Neural cell (in vitro differentiated cells): ENCODE data around the gene NDP. TPM values are rescaled to one million over a fixed set of nuclear protein-coding genes. Genes with fewer than 3 reads are reported as not detected.

Source experiments
- H2AFZ ChIP-seq: fragments of 200-600, 300-800 bp; sonication (generic), shearing (Covaris generic); 2 replicates; pipeline ENCODE4 v1.6.0; 2014; ENCODE audit warnings: low read depth, mild to moderate bottlenecking, antibody characterized with exemption, low read length, moderate library complexity
- H3F3A ChIP-seq: fragments of 200-600 bp; shearing (Covaris generic); 2 replicates; pipeline ENCODE4 v1.6.1; 2016; ENCODE audit warnings: mild to moderate bottlenecking, moderate library complexity, mixed read lengths, antibody characterized with exemption, low read length; ENCODE audit not compliant: insufficient read depth, poor library complexity, severe bottlenecking
- H3K27ac ChIP-seq: fragments of 200-600, 300-800 bp; sonication (generic), shearing (Covaris generic); 2 replicates; pipeline ENCODE4 v1.5.1; 2014; ENCODE audit warnings: mild to moderate bottlenecking, low read length, moderate library complexity
- H3K27me3 ChIP-seq: fragments of 300-800, 200-600 bp; sonication (generic), shearing (Covaris generic); 2 replicates; pipeline ENCODE4 v1.6.0; 2014; ENCODE audit warnings: mild to moderate bottlenecking, low read depth, low read length, moderate library complexity; ENCODE audit not compliant: insufficient read depth
- H3K36me3 ChIP-seq: fragments of 300-800, 200-600 bp; sonication (generic), shearing (Covaris generic); 2 replicates; pipeline ENCODE4 v1.5.1; 2014; ENCODE audit warnings: mild to moderate bottlenecking, antibody characterized with exemption, low read length, moderate library complexity; ENCODE audit not compliant: insufficient read depth
- H3K4me2 ChIP-seq: fragments of 300-800, 200-600 bp; sonication (generic), shearing (Covaris generic); 2 replicates; pipeline ENCODE4 v1.6.0; 2014; ENCODE audit warnings: mild to moderate bottlenecking, low read length
- H3K4me3 ChIP-seq: fragments of 300-800, 200-600 bp; sonication (generic), shearing (Covaris generic); 2 replicates; pipeline ENCODE4 v1.5.1; 2014; ENCODE audit warnings: mild to moderate bottlenecking, low read length, moderate library complexity
- H3K79me2 ChIP-seq: fragments of 200-600 bp; shearing (Covaris generic); replicated peaks from 2 replicates; pipeline ENCODE4 v1.6.0; 2014; ENCODE audit warnings: mild to moderate bottlenecking, low read length, moderate library complexity; ENCODE audit not compliant: insufficient read depth
- H3K9ac ChIP-seq: fragments of 300-800, 200-600 bp; sonication (generic), shearing (Covaris generic); 2 replicates; pipeline ENCODE4 v1.6.1; 2016; ENCODE audit warnings: mild to moderate bottlenecking, low read length, mixed read lengths
- H3K9me2 ChIP-seq: fragments of 200-600 bp; shearing (Covaris generic); 2 replicates; pipeline ENCODE4 v1.6.1; 2016; ENCODE audit warnings: mild to moderate bottlenecking, low read length, mixed read lengths; ENCODE audit not compliant: insufficient read depth
- H3K9me3 ChIP-seq: fragments of 200-600, 300-800 bp; sonication (generic), shearing (Covaris generic); 2 replicates; pipeline ENCODE4 v1.6.1; 2016; ENCODE audit warnings: mild to moderate bottlenecking, mixed run types, low read length, moderate library complexity, mixed read lengths
- H4K20me1 ChIP-seq: fragments of 200-600 bp; shearing (Covaris generic); 2 replicates; pipeline ENCODE4 v1.6.1; 2016; ENCODE audit warnings: mild to moderate bottlenecking, mixed run types; ENCODE audit not compliant: insufficient read depth
- EP300 ChIP-seq: fragments of 450-650 bp; conservative IDR thresholded peaks from 2 replicates; pipeline ENCODE4 v1.6.1; 2014; ENCODE audit warnings: antibody characterized with exemption, mild to moderate bottlenecking, moderate library complexity; ENCODE audit not compliant: poor library complexity, severe bottlenecking
- EZH2 ChIP-seq: fragments of 200-600, 300-800 bp; shearing (Covaris generic), sonication (generic); IDR thresholded peaks from 2 replicates; pipeline ENCODE4 v1.6.1; 2014; ENCODE audit warnings: antibody characterized with exemption, low read length, borderline replicate concordance, mild to moderate bottlenecking; ENCODE audit not compliant: insufficient read depth, poor library complexity, severe bottlenecking
- MXI1 ChIP-seq: fragments of 450-650 bp; conservative IDR thresholded peaks from 2 replicates; pipeline ENCODE4 v1.6.1; 2014; ENCODE audit warnings: antibody characterized with exemption, mild to moderate bottlenecking; ENCODE audit not compliant: poor library complexity, severe bottlenecking
- POLR2AphosphoS5 ChIP-seq: IDR thresholded peaks from 2 replicates; pipeline ENCODE4 v1.6.1; 2012
- RAD21 ChIP-seq: fragments of 450-650 bp; conservative IDR thresholded peaks from 2 replicates; pipeline ENCODE4 v1.6.1; 2014; ENCODE audit warnings: antibody characterized with exemption, mild to moderate bottlenecking, moderate library complexity
- SMC3 ChIP-seq: fragments of 450-650 bp; conservative IDR thresholded peaks from 2 replicates; pipeline ENCODE4 v1.6.1; 2014; ENCODE audit warnings: antibody characterized with exemption, mild to moderate bottlenecking, moderate library complexity; ENCODE audit not compliant: poor library complexity
- TAF1 ChIP-seq: IDR thresholded peaks from 2 replicates; pipeline ENCODE4 v1.6.1; 2012; ENCODE audit warnings: low read depth
- polyA plus RNA-seq: library from polyadenylated mRNA; depleted of rRNA; stranded (reverse); fragments of >200 nt; gene quantifications from 2 replicates; pipeline ENCODE4 v1.2.3, GENCODE V29; 2014
- TF ChIP-seq, protein P1 (sequence below): fragments of 450-650 bp; IDR thresholded peaks from 2 replicates; pipeline ENCODE4 v1.5.1; 2014; ENCODE audit warnings: antibody characterized with exemption, mild to moderate bottlenecking, moderate library complexity; ENCODE audit not compliant: poor library complexity, severe bottlenecking
- TF ChIP-seq, protein P2 (sequence below): IDR thresholded peaks from 2 replicates; pipeline ENCODE4 v1.6.1; 2012; ENCODE audit warnings: borderline replicate concordance

NDP gene
- polyA plus RNA-seq, 1 donor from 2014 or later, result 34.1 TPM

- Histone ChIP-seq H3F3A (no peaks in the 10 kb centered on the region), H3K4me3 (no peak overlapping the region), H2AFZ (no peak overlapping the region), H3K9me2 (no peaks in the 10 kb centered on the region), H4K20me1 (no peaks in the 10 kb centered on the region), H3K4me2 (no peak overlapping the region), H3K27me3 (no peaks in the 10 kb centered on the region), H3K36me3 (no peaks in the 10 kb centered on the region), H3K79me2 (no peaks in the 10 kb centered on the region), H3K9me3 (no peaks in the 10 kb centered on the region), H3K27ac (peak overlapping the region; percentile 52), H3K9ac (no peak overlapping the region)
- peak; percentile 92 for TF ChIP-seq RAD21
- TF ChIP-seq, protein P1, sequence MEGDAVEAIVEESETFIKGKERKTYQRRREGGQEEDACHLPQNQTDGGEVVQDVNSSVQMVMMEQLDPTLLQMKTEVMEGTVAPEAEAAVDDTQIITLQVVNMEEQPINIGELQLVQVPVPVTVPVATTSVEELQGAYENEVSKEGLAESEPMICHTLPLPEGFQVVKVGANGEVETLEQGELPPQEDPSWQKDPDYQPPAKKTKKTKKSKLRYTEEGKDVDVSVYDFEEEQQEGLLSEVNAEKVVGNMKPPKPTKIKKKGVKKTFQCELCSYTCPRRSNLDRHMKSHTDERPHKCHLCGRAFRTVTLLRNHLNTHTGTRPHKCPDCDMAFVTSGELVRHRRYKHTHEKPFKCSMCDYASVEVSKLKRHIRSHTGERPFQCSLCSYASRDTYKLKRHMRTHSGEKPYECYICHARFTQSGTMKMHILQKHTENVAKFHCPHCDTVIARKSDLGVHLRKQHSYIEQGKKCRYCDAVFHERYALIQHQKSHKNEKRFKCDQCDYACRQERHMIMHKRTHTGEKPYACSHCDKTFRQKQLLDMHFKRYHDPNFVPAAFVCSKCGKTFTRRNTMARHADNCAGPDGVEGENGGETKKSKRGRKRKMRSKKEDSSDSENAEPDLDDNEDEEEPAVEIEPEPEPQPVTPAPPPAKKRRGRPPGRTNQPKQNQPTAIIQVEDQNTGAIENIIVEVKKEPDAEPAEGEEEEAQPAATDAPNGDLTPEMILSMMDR, result peak; percentile 91
- TF ChIP-seq TAF1, result no peak
- no peak for TF ChIP-seq EZH2
- TF ChIP-seq SMC3, result peak; percentile 90
Measured at GRCh38 chrX:43958529-43958928, 14.7 kb downstream of the NDP start.

DNA sequence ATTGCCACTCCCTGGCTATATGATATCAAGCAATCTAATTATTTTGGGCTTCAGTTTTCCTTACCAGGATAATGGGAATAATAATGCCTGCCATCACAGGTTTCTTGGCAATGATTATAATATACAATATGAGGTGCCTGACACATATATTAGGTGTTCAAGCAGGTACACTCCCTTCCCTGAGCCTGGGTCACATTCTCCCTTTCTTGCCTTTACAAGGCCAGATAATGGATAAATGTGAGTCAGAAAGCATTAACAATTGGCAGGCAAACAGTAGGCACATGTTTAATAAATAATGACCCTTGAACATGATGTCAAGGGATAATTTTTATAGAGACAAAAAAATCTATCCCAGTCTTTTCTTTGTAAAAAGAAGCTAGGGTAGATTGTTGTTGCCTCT is 17.2 kb downstream of the NDP start:
- Histone ChIP-seq H3K36me3 (no peaks in the 10 kb centered on the region), H2AFZ (no peak overlapping the region), H3K9me3 (no peaks in the 10 kb centered on the region), H4K20me1 (no peaks in the 10 kb centered on the region), H3F3A (no peaks in the 10 kb centered on the region), H3K27ac (no peak overlapping the region), H3K4me2 (no peak overlapping the region), H3K9me2 (no peaks in the 10 kb centered on the region), H3K27me3 (no peaks in the 10 kb centered on the region), H3K79me2 (no peaks in the 10 kb centered on the region), H3K4me3 (no peak overlapping the region), H3K9ac (no peak overlapping the region)
- no peak for TF ChIP-seq EP300
- no peak for TF ChIP-seq TAF1
- TF ChIP-seq, protein P2, sequence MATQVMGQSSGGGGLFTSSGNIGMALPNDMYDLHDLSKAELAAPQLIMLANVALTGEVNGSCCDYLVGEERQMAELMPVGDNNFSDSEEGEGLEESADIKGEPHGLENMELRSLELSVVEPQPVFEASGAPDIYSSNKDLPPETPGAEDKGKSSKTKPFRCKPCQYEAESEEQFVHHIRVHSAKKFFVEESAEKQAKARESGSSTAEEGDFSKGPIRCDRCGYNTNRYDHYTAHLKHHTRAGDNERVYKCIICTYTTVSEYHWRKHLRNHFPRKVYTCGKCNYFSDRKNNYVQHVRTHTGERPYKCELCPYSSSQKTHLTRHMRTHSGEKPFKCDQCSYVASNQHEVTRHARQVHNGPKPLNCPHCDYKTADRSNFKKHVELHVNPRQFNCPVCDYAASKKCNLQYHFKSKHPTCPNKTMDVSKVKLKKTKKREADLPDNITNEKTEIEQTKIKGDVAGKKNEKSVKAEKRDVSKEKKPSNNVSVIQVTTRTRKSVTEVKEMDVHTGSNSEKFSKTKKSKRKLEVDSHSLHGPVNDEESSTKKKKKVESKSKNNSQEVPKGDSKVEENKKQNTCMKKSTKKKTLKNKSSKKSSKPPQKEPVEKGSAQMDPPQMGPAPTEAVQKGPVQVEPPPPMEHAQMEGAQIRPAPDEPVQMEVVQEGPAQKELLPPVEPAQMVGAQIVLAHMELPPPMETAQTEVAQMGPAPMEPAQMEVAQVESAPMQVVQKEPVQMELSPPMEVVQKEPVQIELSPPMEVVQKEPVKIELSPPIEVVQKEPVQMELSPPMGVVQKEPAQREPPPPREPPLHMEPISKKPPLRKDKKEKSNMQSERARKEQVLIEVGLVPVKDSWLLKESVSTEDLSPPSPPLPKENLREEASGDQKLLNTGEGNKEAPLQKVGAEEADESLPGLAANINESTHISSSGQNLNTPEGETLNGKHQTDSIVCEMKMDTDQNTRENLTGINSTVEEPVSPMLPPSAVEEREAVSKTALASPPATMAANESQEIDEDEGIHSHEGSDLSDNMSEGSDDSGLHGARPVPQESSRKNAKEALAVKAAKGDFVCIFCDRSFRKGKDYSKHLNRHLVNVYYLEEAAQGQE, result no peak
- TF ChIP-seq MXI1, result no peak
- no peak for TF ChIP-seq POLR2AphosphoS5
- TF ChIP-seq SMC3, result no peak
- TF ChIP-seq RAD21, result no peak

DNA sequence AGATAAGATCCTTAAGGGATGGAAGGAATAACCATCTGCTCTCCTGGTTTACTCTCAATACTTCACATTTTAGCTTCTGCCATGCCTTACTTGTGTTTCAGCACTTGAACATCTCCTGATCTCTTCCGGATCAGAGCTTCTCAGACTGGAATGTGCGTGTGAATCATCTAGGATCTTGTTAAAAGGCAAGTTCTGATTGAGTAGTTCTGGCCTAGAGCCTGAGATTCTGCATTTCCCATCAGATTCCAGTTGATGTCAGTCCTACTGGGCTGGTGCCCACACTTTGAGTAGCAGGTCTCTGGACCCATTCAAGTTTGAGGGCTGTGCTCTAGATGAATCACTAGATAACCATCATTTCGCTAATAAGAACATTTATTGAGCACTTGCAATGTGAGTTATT is 20.0 kb downstream of the NDP start:
- Histone ChIP-seq H2AFZ (no peak overlapping the region), H3F3A (no peaks in the 10 kb centered on the region), H3K79me2 (no peaks in the 10 kb centered on the region), H3K4me3 (no peak overlapping the region), H3K36me3 (no peaks in the 10 kb centered on the region), H3K9me2 (no peaks in the 10 kb centered on the region), H4K20me1 (no peaks in the 10 kb centered on the region), H3K4me2 (no peak overlapping the region), H3K27me3 (no peaks in the 10 kb centered on the region), H3K9me3 (no peaks in the 10 kb centered on the region), H3K9ac (no peak overlapping the region), H3K27ac (no peak overlapping the region)
- TF ChIP-seq, protein P2, result no peak
- TF ChIP-seq, protein P1, result no peak
- TF ChIP-seq POLR2AphosphoS5 (no peak), EP300 (no peak), MXI1 (no peak), TAF1 (no peak), EZH2 (no peak), SMC3 (no peak), RAD21 (no peak)
